ENCODE data around the gene PALLD. TPM values are rescaled to one million over a fixed set of nuclear protein-coding genes. Genes with fewer than 3 reads are reported as not detected.
A peak's percentile ranks its signal among the peaks of the same experiment; 100 is the strongest.

PALLD gene
- total RNA-seq, 2 experiments from 2014 or later: 0.91 to 2.0 TPM

DNA sequence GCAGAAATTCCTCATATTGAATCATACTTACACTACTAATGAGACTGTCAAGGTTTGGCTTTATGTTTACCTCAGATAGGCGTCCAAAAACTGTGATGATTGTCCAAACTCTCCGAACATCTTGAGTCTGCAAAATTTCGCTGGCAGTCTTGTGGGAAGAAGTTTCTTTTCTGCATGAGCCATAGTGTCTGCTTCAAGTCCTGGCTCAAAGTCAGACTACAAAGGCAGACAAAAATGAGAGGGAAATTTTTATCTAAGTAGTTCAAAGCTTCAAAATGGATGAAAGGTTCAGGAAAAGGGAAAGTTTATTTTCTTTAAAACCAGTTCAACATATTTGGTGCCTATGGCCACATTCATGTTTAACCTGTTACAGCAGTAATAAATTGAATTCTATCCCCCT lies 40.7 kb downstream of the PALLD start:
- Mint-ChIP-seq H3K27me3 (peaks cover 9% of the 10 kb centered on the region), H3K4me1 (peaks cover 4% of the 10 kb centered on the region), H3K9me3 (no peaks in the 10 kb centered on the region), H3K4me3 (no peak overlapping the region), H3K27ac (no peak overlapping the region), H3K36me3 (no peaks in the 10 kb centered on the region)
- DNase-seq: no peak
- ATAC-seq (ENCODE audit: low read depth): no peak
- POLR2A ChIA-PET: no interaction called here

DNA sequence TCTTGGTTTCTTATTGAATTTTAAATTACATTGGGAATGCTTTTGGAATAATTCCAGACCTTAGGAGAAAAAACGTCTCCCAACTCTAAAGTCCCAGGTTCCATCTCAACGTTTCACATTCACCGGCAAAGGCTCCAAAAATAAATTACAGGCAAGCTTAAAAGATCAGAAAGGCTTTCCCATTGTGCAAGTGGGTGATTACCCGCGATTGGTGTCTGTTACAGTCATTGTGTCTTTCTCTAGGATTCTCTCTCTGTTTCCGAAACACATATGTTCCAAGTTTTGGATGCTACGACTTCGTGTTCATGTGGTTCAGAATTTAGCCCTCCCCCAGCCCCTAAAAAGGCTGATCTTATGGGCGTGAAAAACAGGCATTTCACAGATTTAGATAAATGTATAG lies 41.8 kb downstream of the PALLD start:
- Mint-ChIP-seq H3K36me3 (no peaks in the 10 kb centered on the region), H3K4me3 (no peak overlapping the region), H3K4me1 (peaks cover 4% of the 10 kb centered on the region), H3K27me3 (peaks cover 9% of the 10 kb centered on the region), H3K9me3 (no peaks in the 10 kb centered on the region), H3K27ac (no peak overlapping the region)
- POLR2A ChIA-PET: no interaction called here
- no peak for ATAC-seq (ENCODE audit: low read depth)
- DNase-seq: no peak

DNA sequence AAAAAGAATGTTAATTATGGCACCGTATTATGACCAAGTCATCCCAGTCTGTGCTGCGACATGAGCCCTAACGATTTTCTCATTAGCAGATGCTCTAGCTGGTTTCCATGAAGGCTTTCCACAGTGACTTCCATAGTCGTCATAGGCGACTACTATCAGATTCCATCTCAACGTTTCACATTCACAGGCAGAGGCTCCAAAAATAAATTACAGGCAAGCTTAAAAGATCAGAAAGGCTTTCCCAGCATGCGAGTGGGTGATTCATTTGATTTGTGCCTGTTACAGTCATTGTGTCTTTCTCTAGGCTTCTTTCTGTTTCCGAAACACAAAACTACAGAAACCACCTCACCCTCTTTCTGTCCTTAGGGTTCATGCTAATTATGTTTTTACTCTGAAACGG lies 43.2 kb downstream of the PALLD start:
- H3K36me3 Mint-ChIP-seq: no peaks in the 10 kb centered on the region
- no peak overlapping the region for H3K27ac Mint-ChIP-seq
- no peak for ATAC-seq (ENCODE audit: low read depth)
- POLR2A ChIA-PET: no interaction called here
- peaks cover 4% of the 10 kb centered on the region for H3K4me1 Mint-ChIP-seq
- H3K27me3 Mint-ChIP-seq: peaks cover 9% of the 10 kb centered on the region
- no peak overlapping the region for H3K4me3 Mint-ChIP-seq
- H3K9me3 Mint-ChIP-seq: no peaks in the 10 kb centered on the region
- no peak for DNase-seq

DNA sequence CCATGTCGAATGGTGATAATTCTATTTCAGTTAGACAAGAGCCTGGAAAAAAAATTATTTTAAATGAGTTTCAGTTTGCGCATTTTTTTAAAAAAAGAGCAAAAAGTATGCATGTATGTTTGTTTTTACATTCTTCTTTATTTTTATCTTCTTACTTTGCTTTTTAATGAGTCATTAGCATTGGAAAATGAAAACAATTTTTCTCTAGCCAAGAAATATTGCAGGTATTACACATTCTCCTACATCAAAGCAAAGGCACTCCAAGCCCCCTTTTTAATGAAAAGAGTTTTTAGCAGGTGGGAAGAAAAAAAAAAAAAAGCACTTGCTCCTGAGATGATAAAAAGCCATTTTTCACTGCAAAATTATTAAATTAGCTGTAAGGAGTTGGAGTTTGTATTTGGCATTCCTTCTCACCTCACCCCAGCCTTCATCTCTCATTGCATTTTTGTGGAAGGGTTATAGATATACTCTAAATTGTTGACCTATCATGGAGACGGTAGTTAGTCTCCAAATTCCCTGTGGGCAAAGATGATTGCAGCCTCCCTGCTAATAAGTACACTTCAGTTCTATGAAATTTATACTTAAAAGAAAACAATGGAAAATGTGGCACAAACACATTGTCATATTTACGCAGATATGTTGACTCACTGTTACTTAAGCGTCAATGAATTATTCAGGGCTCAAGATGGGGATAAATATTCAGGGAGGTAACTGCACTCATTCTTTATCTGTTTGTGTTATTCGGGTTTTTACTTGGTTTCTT lies 43.8 kb downstream of the PALLD start:
- H3K36me3 Mint-ChIP-seq: no peaks in the 10 kb centered on the region
- H3K4me3 Mint-ChIP-seq: no peak overlapping the region
- ATAC-seq (ENCODE audit: low read depth) (no peak), DNase-seq (no peak)
- no peak overlapping the region for H3K27ac Mint-ChIP-seq
- H3K27me3 Mint-ChIP-seq: peaks cover 9% of the 10 kb centered on the region
- no peaks in the 10 kb centered on the region for H3K9me3 Mint-ChIP-seq
- POLR2A ChIA-PET: no interaction called here
- H3K4me1 Mint-ChIP-seq: peaks cover 4% of the 10 kb centered on the region

DNA sequence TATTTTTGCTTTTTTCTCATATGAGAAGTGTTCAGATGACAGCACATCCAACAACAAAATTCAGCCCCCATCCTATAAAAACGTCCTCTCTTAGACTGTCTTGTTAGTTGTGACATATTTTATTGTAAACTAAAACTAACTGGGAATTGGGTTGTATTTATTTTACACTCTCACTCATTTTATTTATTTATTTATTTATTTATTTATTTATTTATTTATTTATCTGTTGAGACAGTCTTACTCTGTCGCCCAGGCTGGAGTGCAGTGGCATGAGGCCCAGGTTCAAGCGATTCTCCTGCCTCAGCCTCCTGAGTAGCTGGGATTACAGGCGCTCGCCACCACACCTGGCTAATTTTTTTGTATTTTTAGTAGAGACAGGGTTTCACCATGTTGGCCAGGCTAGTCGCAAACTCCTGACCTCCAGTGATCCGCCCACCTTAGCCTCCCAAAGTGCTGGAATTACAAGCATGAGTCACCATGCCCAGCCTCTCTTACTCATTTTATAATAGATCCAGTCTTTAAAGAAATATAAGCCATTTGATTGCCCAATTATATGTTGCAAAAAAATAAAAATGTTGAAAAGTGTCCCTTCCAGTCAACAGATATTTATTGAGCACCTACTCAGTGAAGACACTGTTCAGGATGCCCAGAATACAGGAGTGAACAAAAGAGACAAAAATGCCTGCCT lies 44.6 kb downstream of the PALLD start:
- Mint-ChIP-seq H3K27ac (no peak overlapping the region), H3K4me3 (no peak overlapping the region), H3K9me3 (no peaks in the 10 kb centered on the region), H3K27me3 (peaks cover 5% of the 10 kb centered on the region), H3K4me1 (peaks cover 2% of the 10 kb centered on the region), H3K36me3 (no peaks in the 10 kb centered on the region)
- ATAC-seq (ENCODE audit: low read depth) (no peak), DNase-seq (no peak)
- POLR2A ChIA-PET: no interaction called here

DNA sequence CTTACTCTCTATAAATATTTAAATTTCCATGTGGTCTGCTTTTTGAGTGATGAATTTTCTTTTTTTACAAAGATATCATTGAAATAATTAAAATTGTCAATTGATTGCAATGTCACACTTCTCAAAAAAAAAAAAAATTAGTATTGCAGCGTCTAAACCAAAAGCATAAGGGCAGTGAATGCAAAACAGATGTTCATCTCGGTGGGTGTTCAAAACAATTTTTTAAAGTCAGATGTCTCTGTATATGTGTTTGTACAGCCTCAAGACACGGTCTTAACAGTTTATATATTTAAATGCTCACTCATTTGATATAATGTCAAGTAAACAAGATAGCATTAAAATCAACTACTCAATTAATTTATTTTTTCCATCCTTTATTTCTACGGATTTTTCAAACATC lies 52.3 kb downstream of the PALLD start:
- Mint-ChIP-seq H3K4me3 (no peak overlapping the region), H3K4me1 (no peaks in the 10 kb centered on the region), H3K27ac (no peak overlapping the region), H3K9me3 (no peaks in the 10 kb centered on the region), H3K27me3 (peaks cover 6% of the 10 kb centered on the region), H3K36me3 (no peaks in the 10 kb centered on the region)
- ATAC-seq (ENCODE audit: low read depth): no peak
- POLR2A ChIA-PET: no interaction called here
- DNase-seq: no peak

DNA sequence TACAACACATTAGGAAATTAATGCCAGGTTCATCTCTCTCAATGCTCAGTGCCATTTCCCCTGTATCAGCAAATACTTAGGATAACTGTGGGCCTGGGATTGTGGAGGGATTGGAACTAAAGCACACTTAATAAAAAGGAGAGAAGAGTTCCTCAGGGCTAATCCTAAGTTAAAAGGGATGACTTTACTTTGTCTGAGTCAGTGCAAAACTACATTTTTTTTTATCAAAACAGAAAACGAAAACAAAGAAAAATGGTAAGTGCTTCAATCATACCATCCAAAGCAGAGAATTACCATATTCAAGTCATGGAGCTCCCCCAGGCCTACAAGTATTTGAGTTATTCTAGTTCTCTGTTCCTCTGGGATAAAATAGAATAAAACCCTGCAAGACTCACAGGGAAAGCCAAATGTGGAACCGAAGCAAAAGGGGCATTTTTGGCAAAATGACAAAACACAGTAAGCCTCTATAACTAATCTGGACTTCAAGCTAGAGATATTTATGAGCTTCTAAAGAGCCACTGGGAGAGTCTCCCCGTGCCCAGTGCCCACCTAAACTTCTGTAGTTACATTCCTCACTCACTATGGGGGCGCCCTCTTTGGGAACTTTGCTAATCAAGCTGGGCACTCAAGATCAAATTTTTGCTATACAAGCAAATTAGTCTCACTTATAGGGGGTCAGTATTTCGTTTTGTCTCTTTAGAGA lies 53.4 kb downstream of the PALLD start:
- DNase-seq (no peak), ATAC-seq (ENCODE audit: low read depth) (no peak)
- H3K4me1 Mint-ChIP-seq: no peaks in the 10 kb centered on the region
- no peak overlapping the region for H3K4me3 Mint-ChIP-seq
- POLR2A ChIA-PET: no interaction called here
- no peak overlapping the region for H3K27ac Mint-ChIP-seq
- no peaks in the 10 kb centered on the region for H3K9me3 Mint-ChIP-seq
- peaks cover 8% of the 10 kb centered on the region for H3K27me3 Mint-ChIP-seq
- no peaks in the 10 kb centered on the region for H3K36me3 Mint-ChIP-seq

DNA sequence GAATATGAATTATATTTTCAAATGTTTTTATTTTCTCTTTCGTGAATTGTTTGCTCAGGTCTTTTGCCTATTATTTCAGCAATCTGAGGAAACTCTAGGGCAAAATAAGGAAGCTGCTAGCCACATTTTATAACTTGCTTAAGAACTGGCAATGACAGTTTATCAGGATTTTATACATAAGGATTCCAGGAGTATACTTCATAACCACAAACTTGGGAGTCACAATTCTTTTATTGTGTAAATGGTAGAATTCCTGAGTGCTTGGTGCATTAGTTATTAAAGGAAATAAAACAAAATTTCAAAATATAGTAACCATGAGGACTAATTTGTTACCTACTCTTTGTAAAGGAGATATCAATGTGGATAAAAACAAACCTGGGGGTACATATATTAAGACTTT lies 54.4 kb downstream of the PALLD start:
- DNase-seq (no peak), ATAC-seq (ENCODE audit: low read depth) (no peak)
- no peaks in the 10 kb centered on the region for H3K9me3 Mint-ChIP-seq
- POLR2A ChIA-PET: no interaction called here
- H3K36me3 Mint-ChIP-seq: no peaks in the 10 kb centered on the region
- no peak overlapping the region for H3K27ac Mint-ChIP-seq
- H3K4me1 Mint-ChIP-seq: no peaks in the 10 kb centered on the region
- H3K27me3 Mint-ChIP-seq: peaks cover 10% of the 10 kb centered on the region
- H3K4me3 Mint-ChIP-seq: no peak overlapping the region

DNA sequence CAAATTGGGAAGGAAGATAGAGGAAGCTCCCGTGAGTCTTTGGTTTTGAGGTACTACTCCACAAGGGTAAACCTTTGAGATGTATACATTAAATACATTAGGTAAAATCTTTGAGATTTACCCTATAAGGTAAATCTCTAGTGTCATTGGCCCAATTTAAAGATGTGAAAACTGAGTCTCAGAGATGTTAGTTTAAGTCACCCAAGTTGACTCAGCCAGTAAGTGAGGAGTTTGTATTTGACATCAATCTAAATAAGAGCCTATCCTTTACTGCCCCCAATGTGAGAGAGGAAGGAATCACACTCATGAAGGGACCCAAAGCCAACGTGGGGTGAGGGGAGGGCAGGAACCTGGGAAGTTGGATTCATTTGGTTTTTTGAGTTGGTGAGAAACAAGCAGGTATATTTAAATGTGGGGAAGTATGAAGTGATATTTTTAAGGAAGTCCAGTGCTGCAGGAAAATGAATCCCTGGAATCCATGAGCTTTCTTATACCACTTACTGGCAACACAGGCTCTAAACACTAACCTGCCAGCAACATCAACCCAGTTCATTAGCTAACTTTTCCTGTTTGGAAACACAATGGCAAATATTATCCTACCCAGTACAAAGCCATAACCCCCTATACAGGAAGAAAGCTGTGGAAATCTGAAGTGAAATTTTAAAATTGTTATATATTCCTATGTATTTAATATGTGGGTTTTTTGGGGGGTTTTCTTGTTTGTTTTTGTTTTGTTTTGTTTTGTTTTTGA lies 55.3 kb downstream of the PALLD start:
- ATAC-seq (ENCODE audit: low read depth): peak; percentile 65

DNA sequence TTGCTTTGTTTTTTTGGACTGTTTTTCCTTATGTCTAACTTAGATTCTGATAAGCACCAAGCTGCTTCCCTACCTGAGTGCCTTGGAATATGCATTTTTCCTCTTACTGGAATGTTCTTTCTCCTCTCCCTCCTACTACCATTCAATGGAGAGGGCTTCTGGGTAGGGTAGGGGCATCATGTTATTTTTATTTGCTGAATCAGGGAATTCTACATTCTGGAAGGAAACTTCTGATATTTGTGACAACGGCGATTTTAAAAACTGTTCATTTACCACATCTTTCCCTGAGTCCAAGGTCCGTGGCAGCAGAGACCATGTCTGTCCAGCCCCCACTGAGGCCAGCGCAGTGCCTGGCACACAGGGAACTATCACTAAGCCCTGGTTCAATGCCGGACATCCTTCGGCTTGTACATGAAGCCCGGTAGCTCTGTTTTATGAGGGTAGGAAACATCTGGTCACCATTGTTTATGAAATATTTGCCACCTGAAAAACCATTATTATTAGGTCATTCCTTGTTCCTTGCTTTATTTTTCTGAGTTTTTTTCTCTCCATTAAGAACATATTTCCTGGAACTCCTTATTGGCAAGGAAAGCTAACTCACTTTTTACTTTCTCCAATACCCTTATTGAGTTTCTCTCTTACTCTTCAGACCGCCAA lies 57.0 kb downstream of the PALLD start:
- DNase-seq: no peak
- H3K27me3 Mint-ChIP-seq: peaks cover 15% of the 10 kb centered on the region
- H3K36me3 Mint-ChIP-seq: no peaks in the 10 kb centered on the region
- POLR2A ChIA-PET: no interaction called here
- H3K4me1 Mint-ChIP-seq: no peaks in the 10 kb centered on the region
- no peak overlapping the region for H3K27ac Mint-ChIP-seq
- no peak for ATAC-seq (ENCODE audit: low read depth)
- no peaks in the 10 kb centered on the region for H3K9me3 Mint-ChIP-seq
- H3K4me3 Mint-ChIP-seq: no peak overlapping the region

More for the DNA sequence above, 55.3 kb downstream of the PALLD start:
- no peak overlapping the region for H3K27ac Mint-ChIP-seq
- no peak overlapping the region for H3K4me3 Mint-ChIP-seq
- H3K4me1 Mint-ChIP-seq: no peaks in the 10 kb centered on the region
- H3K27me3 Mint-ChIP-seq: peaks cover 10% of the 10 kb centered on the region
- POLR2A ChIA-PET: interaction anchor here (0.6 kb wide), 1 partner anchor 25 kb away, joined by 5 read pairs; no protein-coding TSS in a partner anchor
- no peak for DNase-seq
- no peaks in the 10 kb centered on the region for H3K36me3 Mint-ChIP-seq
- H3K9me3 Mint-ChIP-seq: no peaks in the 10 kb centered on the region

DNA sequence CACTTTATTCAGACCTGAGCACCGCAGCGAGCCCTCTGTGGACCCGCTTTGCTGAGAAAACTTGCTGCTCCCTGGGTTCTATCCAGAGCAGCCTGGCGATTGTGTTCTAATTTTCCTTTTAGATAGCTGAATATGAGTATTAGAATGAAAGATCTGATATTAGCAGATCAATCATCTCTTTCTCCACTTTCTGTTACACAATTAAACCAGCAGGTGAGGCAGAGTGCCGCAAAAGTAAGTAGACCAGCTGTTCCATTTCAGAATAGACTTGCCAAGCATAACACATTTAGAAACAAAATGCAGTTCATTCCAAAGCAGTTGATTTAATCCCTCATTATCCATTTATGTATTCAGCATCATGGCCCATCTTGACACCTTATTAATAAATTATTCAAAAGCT lies 58.6 kb downstream of the PALLD start:
- ATAC-seq (ENCODE audit: low read depth) (no peak), DNase-seq (no peak)
- H3K36me3 Mint-ChIP-seq: no peaks in the 10 kb centered on the region
- H3K4me1 Mint-ChIP-seq: no peaks in the 10 kb centered on the region
- H3K9me3 Mint-ChIP-seq: no peaks in the 10 kb centered on the region
- H3K27me3 Mint-ChIP-seq: peaks cover 23% of the 10 kb centered on the region
- H3K4me3 Mint-ChIP-seq: no peak overlapping the region
- H3K27ac Mint-ChIP-seq: no peak overlapping the region
- POLR2A ChIA-PET: no interaction called here

DNA sequence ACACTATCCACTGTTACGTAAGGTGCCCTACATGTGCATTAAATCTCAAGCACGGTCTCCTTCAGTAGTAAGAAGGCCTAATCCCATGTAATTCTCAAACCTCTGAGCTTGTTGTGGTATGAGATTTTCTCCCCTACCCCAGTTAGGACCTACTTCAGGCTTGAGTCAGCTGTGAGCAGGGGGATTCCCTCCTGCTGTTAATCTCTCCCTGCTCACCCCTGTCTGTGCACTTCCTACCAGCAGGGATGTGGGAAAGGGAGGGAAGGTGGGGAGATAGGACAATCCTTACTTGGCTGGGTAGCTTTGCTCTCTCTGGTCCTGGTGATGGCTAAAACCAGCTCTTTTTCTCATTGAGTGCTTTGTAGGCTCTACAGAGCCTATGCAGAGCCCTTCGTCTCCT lies 60.8 kb downstream of the PALLD start:
- no peaks in the 10 kb centered on the region for H3K4me1 Mint-ChIP-seq
- no peaks in the 10 kb centered on the region for H3K36me3 Mint-ChIP-seq
- peaks cover 20% of the 10 kb centered on the region for H3K27me3 Mint-ChIP-seq
- ATAC-seq (ENCODE audit: low read depth) (no peak), DNase-seq (no peak)
- POLR2A ChIA-PET: no interaction called here
- H3K27ac Mint-ChIP-seq: no peak overlapping the region
- no peaks in the 10 kb centered on the region for H3K9me3 Mint-ChIP-seq
- no peak overlapping the region for H3K4me3 Mint-ChIP-seq

DNA sequence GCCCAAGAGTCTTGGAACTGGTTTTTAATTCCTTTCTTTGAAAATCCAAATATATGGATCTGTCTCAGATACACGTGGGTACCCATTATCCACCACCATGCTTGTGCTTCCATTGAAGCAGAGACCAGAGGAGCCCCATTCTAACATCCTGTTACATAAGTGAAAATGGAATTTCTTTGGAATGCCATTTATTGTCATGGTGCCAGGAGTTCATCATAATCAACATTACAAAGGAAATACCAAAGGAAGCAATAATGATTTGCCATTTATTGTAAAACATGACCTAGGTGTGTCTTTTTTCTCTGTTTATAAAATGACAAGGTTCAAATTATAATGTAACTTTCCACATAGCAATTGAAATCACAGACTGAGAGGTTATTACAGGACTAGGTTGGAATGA lies 61.7 kb downstream of the PALLD start:
- H3K4me3 Mint-ChIP-seq: no peak overlapping the region
- peaks cover 24% of the 10 kb centered on the region for H3K27me3 Mint-ChIP-seq
- no peaks in the 10 kb centered on the region for H3K4me1 Mint-ChIP-seq
- ATAC-seq (ENCODE audit: low read depth) (no peak), DNase-seq (no peak)
- POLR2A ChIA-PET: no interaction called here
- H3K9me3 Mint-ChIP-seq: no peaks in the 10 kb centered on the region
- no peak overlapping the region for H3K27ac Mint-ChIP-seq
- H3K36me3 Mint-ChIP-seq: no peaks in the 10 kb centered on the region

All from activated naive CD8-positive, alpha-beta T cell treated with anti-CD3 and anti-CD28 coated beads, Interleukin-2, amount 10 ng/mL, durations not matched to agents 7 days and 5 days (primary cell).